GM12875 (cell line): ENCODE results near the gene WNT9A.

Experiments
- H3K4me3 ChIP-seq: one replicate; pipeline ENCODE4 v1.5.1; 2011; ENCODE audit warnings: low read depth, low read length, control low read depth
- CTCF ChIP-seq: IDR thresholded peaks from 2 replicates; pipeline ENCODE4 v1.5.1; 2011; ENCODE audit warnings: low read depth, mild to moderate bottlenecking, control low read depth, inconsistent platforms, low read length, moderate library complexity, borderline replicate concordance; ENCODE audit not compliant: insufficient read depth

The WNT9A gene

DNA sequence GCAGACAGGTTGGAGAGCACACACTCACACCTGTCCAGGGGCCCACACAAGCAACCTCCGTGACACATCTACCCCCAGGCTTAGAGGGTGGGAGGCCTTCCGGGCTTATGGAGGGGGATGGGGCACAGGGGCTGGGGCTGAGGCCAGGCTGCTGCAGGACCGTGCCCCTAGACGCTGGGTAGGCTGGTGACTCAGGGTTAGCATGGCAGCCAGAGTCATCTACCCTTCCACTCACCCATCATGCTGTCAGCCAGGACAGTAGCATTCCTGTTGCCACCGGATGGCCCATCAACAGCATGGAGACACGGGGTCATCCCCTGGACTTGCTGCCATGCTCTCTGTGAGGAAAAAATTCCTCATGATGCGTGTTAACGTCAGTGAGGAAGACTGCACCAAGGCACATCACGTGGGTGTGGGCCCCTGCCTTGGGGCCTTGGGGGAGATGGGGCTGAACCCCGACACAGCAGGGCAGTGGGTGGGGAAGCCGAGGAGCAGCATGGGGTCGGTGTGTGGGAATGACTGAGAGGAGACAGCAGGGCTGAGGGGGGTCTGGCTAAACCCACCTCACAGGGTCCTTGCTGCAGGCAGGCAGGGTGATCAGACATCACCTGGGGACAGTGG is 52.8 kb downstream of the WNT9A start:
- no peak for TF ChIP-seq CTCF
- H3K4me3 ChIP-seq: no peak overlapping the region

DNA sequence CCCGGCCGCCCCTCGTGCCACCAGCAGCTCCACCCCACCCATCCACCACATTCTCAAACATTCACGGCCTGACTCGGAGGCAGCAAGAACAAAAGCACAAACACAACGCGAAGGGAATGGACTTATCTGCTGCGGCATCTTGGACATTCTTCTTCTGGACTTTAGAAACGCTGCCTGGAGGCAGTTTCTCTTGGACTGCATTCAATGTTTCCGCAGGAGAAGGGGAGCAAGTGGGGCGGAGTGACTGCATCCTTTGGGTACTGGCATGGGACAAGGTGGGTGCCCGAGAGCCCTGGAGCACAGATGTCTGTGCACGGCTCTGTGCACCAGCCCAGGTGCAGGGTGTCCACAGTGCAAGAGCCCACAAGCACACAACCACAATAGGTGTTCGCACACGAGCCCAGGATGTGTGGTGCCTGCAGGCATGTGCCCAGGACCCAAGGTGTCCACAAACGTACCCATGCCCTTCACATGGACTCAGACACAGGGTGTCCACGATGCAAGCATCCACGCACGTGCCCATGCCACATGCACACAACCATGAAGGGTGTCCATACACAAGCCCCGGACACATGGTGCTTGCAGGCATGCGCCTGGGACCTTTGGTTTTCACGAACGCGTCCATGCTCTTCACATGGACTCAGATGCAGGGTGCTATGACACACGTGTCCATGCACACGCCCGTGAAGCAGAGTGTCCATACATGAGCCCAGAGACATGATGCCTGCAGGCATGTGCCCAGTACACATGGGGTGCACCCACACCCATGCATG is 53.6 kb downstream of the WNT9A start:
- no peak for TF ChIP-seq CTCF
- no peak overlapping the region for H3K4me3 ChIP-seq

GRCh38 chr1:227893300-227893948 is 54.3 kb downstream of the WNT9A start:
- no peak overlapping the region for H3K4me3 ChIP-seq
- TF ChIP-seq CTCF: no peak

- H3K4me3 ChIP-seq: no peak overlapping the region
- TF ChIP-seq CTCF: no peak
These were observed 55.0 kb downstream of the WNT9A start for GRCh38 chr1:227892489-227893299.

- no peak overlapping the region for H3K4me3 ChIP-seq
- TF ChIP-seq CTCF: no peak
These were observed 55.7 kb downstream of the WNT9A start for GRCh38 chr1:227891955-227892488.

DNA sequence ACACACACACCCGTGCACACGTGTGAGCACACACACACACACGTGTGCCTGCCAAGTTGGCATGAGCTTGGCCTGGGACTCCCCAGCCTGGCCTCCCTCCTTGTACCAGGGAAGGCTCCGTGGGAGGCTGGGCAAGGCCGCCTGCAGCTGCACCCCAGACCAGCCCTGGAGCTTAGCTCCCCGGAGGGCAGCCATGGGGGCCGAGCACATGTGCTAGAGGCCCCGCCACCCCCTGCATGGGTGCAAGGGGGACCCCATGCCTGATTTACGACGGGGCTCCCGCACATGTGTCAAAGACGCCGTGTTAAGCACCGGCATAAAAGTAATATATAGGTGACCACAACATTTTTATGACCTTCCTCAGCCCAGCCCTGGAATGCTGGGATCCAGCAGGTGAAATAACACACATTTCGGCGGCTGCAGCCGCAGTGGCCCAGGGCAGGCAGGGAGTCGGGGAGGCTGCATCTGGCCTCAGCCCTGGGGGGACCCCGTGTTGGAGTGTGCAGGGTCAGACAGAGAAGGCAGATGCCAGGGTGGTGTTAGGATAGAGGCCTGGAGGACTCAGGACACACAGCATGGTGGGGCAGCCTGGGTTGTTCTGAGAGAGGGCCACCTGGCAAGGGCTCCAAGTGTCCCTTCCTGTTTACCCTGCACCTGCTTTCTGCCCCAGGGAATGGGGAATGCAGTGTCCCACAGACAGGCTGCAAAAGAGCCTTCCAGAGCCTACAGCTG is 56.3 kb downstream of the WNT9A start:
- no peak for TF ChIP-seq CTCF
- no peak overlapping the region for H3K4me3 ChIP-seq
